Astrocyte (in vitro differentiated cells and primary cell): Measurements from ENCODE around the gene RSPH6A. TPM values are rescaled to one million over a fixed set of nuclear protein-coding genes. Genes with fewer than 3 reads are reported as not detected.

ENCODE experiments used
- DNase-seq: peaks from one replicate; pipeline ENCODE4 v3.0.0-alpha.2; 2010; ENCODE audit warnings: low read depth
- FAIRE-seq: peaks from 2 replicates; lab custom pipeline; 2011; peaks lifted over from hg19 to GRCh38; lab: Jason Lieb, UNC
- H2AFZ ChIP-seq: 2 replicates; pipeline ENCODE4 v1.6.0; 2012; ENCODE audit warnings: low read depth, low read length, inconsistent platforms
- H3K27ac ChIP-seq: 2 replicates; pipeline ENCODE4 v1.5.1; 2011; ENCODE audit warnings: low read depth, low read length, inconsistent platforms
- H3K27me3 ChIP-seq: 2 replicates; pipeline ENCODE4 v1.6.0; 2011; ENCODE audit warnings: low read length, inconsistent platforms; ENCODE audit not compliant: insufficient read depth
- H3K36me3 ChIP-seq: 2 replicates; pipeline ENCODE4 v1.5.1; 2011; ENCODE audit warnings: low read length, inconsistent platforms; ENCODE audit not compliant: insufficient read depth
- H3K4me1 ChIP-seq: 2 replicates; pipeline ENCODE4 v1.5.1; 2011; ENCODE audit warnings: low read length, inconsistent platforms; ENCODE audit not compliant: insufficient read depth
- H3K4me2 ChIP-seq: 2 replicates; pipeline ENCODE4 v1.6.0; 2012; ENCODE audit warnings: low read length, inconsistent platforms
- H3K4me3 ChIP-seq: 2 replicates; pipeline ENCODE4 v1.5.1; 2011; ENCODE audit warnings: low read depth, mild to moderate bottlenecking, low read length, inconsistent platforms; ENCODE audit not compliant: insufficient read depth
- H3K79me2 ChIP-seq: 2 replicates; pipeline ENCODE4 v1.6.0; 2012; ENCODE audit warnings: mild to moderate bottlenecking, low read length, inconsistent platforms; ENCODE audit not compliant: insufficient read depth
- H3K9ac ChIP-seq: 2 replicates; pipeline ENCODE4 v1.6.0; 2012; ENCODE audit warnings: mild to moderate bottlenecking, low read length, inconsistent platforms
- H3K9me3 ChIP-seq: 2 replicates; pipeline ENCODE4 v1.5.1; 2012; ENCODE audit warnings: low read depth, mild to moderate bottlenecking, low read length, inconsistent platforms; ENCODE audit not compliant: insufficient read depth
- H4K20me1 ChIP-seq: 2 replicates; pipeline ENCODE4 v1.6.0; 2012; ENCODE audit warnings: low read length, inconsistent platforms; ENCODE audit not compliant: insufficient read depth
- H3K27ac Mint-ChIP-seq: one replicate; pipeline ENCODE4 v1.8.0; 2021; ENCODE audit warnings: mild to moderate bottlenecking, mixed read lengths; ENCODE audit not compliant: unreplicated experiment
- H3K27me3 Mint-ChIP-seq: one replicate; pipeline ENCODE4 v1.8.0; 2021; ENCODE audit warnings: low read depth, mixed read lengths; ENCODE audit not compliant: unreplicated experiment
- H3K36me3 Mint-ChIP-seq: one replicate; pipeline ENCODE4 v1.8.0; 2021; ENCODE audit warnings: low read depth, mixed read lengths; ENCODE audit not compliant: unreplicated experiment
- H3K4me1 Mint-ChIP-seq: one replicate; pipeline ENCODE4 v1.8.0; 2021; ENCODE audit warnings: low read depth, mixed read lengths; ENCODE audit not compliant: unreplicated experiment
- H3K4me3 Mint-ChIP-seq: one replicate; pipeline ENCODE4 v1.8.0; 2021; ENCODE audit warnings: mild to moderate bottlenecking, moderate library complexity, mixed read lengths; ENCODE audit not compliant: unreplicated experiment
- H3K9me3 Mint-ChIP-seq: one replicate; pipeline ENCODE4 v1.8.0; 2021; ENCODE audit warnings: mild to moderate bottlenecking, mixed read lengths; ENCODE audit not compliant: unreplicated experiment
- CTCF ChIP-seq: IDR thresholded peaks from 2 replicates; pipeline ENCODE4 v1.5.1; 2011; ENCODE audit warnings: low read depth, mild to moderate bottlenecking, inconsistent platforms, low read length, moderate library complexity; ENCODE audit not compliant: insufficient read depth
- EZH2 ChIP-seq: IDR thresholded peaks from 2 replicates; pipeline ENCODE4 v1.6.1; 2012; ENCODE audit warnings: mild to moderate bottlenecking, low read length, inconsistent platforms; ENCODE audit not compliant: insufficient read depth
- total RNA-seq: library from RNA; stranded (reverse); gene quantifications from 2 replicates; pipeline ENCODE4 v1.2.1, GENCODE V29; 2021

RSPH6A gene
- total RNA-seq, 1 donor from 2014 or later = 0.23 TPM

- H3K36me3 Mint-ChIP-seq = peaks cover 6% of the 10 kb centered on the region
- no peak overlapping the region for H3K27ac Mint-ChIP-seq
- peaks cover 4% of the 10 kb centered on the region for H3K4me1 Mint-ChIP-seq
- Histone ChIP-seq H2AFZ (no peak overlapping the region), H3K9ac (no peak overlapping the region), H3K27ac (no peak overlapping the region), H3K79me2 (no peaks in the 10 kb centered on the region), H3K4me2 (peak overlapping the region; percentile 55), H4K20me1 (peaks cover 12% of the 10 kb centered on the region), H3K27me3 (no peaks in the 10 kb centered on the region), H3K36me3 (peaks cover 4% of the 10 kb centered on the region), H3K4me3 (no peak overlapping the region), H3K4me1 (peaks cover 8% of the 10 kb centered on the region), H3K9me3 (no peaks in the 10 kb centered on the region)
- H3K4me3 Mint-ChIP-seq = peak overlapping the region; percentile 82
- no peak for FAIRE-seq
- TF ChIP-seq EZH2 (no peak), CTCF (no peak)
- H3K27me3 Mint-ChIP-seq = no peaks in the 10 kb centered on the region
- no peaks in the 10 kb centered on the region for H3K9me3 Mint-ChIP-seq
- no peak for DNase-seq
These were observed 541 bp upstream of the RSPH6A start for GRCh38 chr19:45815481-45816216.

DNA sequence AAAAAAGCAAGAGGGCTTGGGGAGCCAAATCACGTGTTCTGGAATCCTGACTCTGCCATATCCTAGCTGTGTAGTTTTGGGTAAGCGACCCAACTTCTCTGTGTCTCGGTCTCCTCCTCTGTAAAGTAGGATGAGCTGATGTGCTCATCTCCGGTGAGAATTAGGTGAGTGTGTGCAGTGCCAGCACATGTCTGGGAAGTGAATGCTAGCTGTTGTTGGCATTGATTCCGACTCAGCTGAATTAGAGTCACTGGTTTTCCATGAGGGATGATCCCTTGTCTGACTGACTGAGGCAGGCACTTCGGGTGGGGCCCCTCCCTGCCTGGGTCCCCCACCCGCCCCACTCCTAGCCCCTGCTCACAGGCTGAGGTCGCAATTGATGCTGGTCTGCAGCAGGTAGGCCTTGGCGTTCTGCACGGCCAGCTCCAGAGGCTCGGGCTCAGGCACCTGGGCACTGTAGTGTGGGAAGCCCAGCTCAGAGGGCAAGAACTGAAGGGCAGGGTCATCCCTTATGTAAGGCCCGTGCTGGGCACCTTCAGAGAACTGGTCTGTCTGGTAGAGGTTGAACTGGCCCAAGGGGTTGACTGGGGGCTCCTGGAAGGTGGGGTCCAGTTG lies 835 bp downstream of the RSPH6A start:
- H3K27me3 Mint-ChIP-seq = no peaks in the 10 kb centered on the region
- no peak for FAIRE-seq
- H3K4me1 Mint-ChIP-seq = peaks cover 10% of the 10 kb centered on the region
- H3K9me3 Mint-ChIP-seq = no peaks in the 10 kb centered on the region
- Histone ChIP-seq H3K27ac (no peak overlapping the region), H3K9me3 (no peaks in the 10 kb centered on the region), H4K20me1 (peaks cover 12% of the 10 kb centered on the region), H3K4me3 (no peak overlapping the region), H3K27me3 (no peaks in the 10 kb centered on the region), H3K36me3 (no peaks in the 10 kb centered on the region), H3K4me1 (peaks cover 13% of the 10 kb centered on the region), H3K4me2 (no peak overlapping the region), H3K79me2 (no peaks in the 10 kb centered on the region), H2AFZ (no peak overlapping the region), H3K9ac (no peak overlapping the region)
- peaks cover 2% of the 10 kb centered on the region for H3K36me3 Mint-ChIP-seq
- H3K4me3 Mint-ChIP-seq = peak overlapping the region; percentile 35
- no peak for DNase-seq
- no peak for TF ChIP-seq EZH2
- TF ChIP-seq CTCF = no peak
- H3K27ac Mint-ChIP-seq = no peak overlapping the region

- peaks cover 2% of the 10 kb centered on the region for H3K36me3 Mint-ChIP-seq
- Histone ChIP-seq H4K20me1 (peaks cover 3% of the 10 kb centered on the region), H3K79me2 (no peaks in the 10 kb centered on the region), H3K36me3 (no peaks in the 10 kb centered on the region), H3K4me1 (peaks cover 13% of the 10 kb centered on the region), H2AFZ (no peak overlapping the region), H3K27ac (no peak overlapping the region), H3K9ac (no peak overlapping the region), H3K27me3 (no peaks in the 10 kb centered on the region), H3K9me3 (no peaks in the 10 kb centered on the region), H3K4me3 (no peak overlapping the region), H3K4me2 (no peak overlapping the region)
- no peaks in the 10 kb centered on the region for H3K9me3 Mint-ChIP-seq
- no peaks in the 10 kb centered on the region for H3K27me3 Mint-ChIP-seq
- H3K27ac Mint-ChIP-seq = no peak overlapping the region
- peaks cover 11% of the 10 kb centered on the region for H3K4me1 Mint-ChIP-seq
- DNase-seq (no peak), FAIRE-seq (no peak)
- H3K4me3 Mint-ChIP-seq = peak overlapping the region; percentile 40
- TF ChIP-seq CTCF = no peak
- TF ChIP-seq EZH2 = no peak
These were observed 2.8 kb downstream of the RSPH6A start for GRCh38 chr19:45812297-45812696.
